Muscle layer of colon (tissue), 2 donors: ENCODE data around the gene IER2.
"Not testable (repeated sequence)": the region's sequence is repeated elsewhere in the genome, so short reads cannot be mapped to it uniquely, and the experiment has no call there.

Source experiments
- H3K27ac ChIP-seq: one replicate; pipeline ENCODE4 v1.7.0; 2013; ENCODE audit warnings: low read depth, mild to moderate bottlenecking, low read length, moderate library complexity
- H3K27me3 ChIP-seq, 2 donors: one replicate each; pipeline ENCODE4 v1.7.0; 2013; ENCODE audit warnings: low read length in 2 of 2, mild to moderate bottlenecking in 2 of 2; ENCODE audit not compliant: insufficient read depth in 2 of 2, control insufficient read depth in 1 of 2
- H3K36me3 ChIP-seq: one replicate; pipeline ENCODE4 v1.7.0; 2013; ENCODE audit warnings: mild to moderate bottlenecking, low read length; ENCODE audit not compliant: insufficient read depth
- H3K4me1 ChIP-seq: one replicate; pipeline ENCODE4 v1.7.0; 2013; ENCODE audit warnings: mild to moderate bottlenecking, low read length; ENCODE audit not compliant: insufficient read depth
- H3K4me3 ChIP-seq, 2 donors: one replicate each; pipeline ENCODE4 v1.7.0; 2013; ENCODE audit warnings: low read length in 2 of 2, low read depth in 1 of 2, mild to moderate bottlenecking in 1 of 2, moderate library complexity in 1 of 2
- H3K9ac ChIP-seq: one replicate; pipeline ENCODE4 v1.7.0; 2013; ENCODE audit warnings: low read length
- H3K9me3 ChIP-seq: one replicate; pipeline ENCODE4 v1.7.0; 2013; ENCODE audit warnings: mild to moderate bottlenecking, low read length
- donor health status: abdominal sarcoma.
- donor health status: Adenocarcinoma of cecum.

IER2 gene

DNA sequence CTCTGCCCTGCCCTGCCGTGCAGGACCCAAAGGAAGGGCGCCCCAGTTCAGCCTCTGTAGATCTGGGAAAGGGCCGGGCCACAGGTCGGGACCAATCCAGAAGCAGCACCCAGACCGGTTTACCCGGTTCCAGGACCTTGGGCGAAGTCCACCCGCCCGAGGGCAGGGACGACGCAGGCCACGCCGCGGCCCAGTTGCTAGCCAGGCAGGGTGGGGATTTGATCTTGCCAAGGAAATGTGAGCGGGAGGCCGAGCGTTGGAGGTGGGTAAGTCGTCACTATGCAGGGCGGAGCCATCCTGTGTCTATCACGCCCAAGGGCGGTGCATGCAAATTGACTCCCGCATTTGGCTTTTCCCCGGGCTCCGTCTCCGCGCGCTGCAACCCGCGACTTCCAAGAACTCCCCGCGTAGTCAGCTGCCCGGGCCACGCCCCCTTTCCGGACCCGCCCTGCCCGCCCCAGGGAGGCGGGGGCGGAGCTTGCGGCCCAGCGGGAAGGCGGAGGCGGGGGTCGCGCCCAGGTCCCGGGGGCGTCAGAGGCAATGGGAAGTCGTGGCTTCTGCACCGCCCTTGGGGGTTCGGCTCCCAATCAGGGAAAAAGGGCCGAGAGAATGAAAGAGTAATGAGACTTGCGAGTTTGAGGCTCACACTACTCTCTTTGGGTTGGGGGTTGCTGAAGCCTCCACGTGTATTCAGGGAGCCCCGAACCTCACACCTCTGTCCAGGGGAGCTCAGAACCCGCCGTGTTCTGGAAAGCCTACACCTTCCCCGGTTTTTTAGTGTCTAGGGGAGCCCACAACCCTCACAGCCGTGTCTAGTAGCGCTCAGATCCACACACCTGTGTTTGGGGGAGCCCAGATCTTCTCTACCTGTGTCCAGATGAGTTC, 12.8 kb downstream of the IER2 start:
- H3K4me1 ChIP-seq: peaks cover 25% of the 10 kb centered on the region
- H3K9me3 ChIP-seq: no peaks in the 10 kb centered on the region
- H3K9ac ChIP-seq: peak overlapping the region; percentile 46
- no peaks in the 10 kb centered on the region for H3K27me3 ChIP-seq
- peak overlapping the region; percentile 91 for H3K27ac ChIP-seq
- H3K36me3 ChIP-seq: no peaks in the 10 kb centered on the region
- H3K4me3 ChIP-seq: peak overlapping the region; percentile 38 to 60

DNA sequence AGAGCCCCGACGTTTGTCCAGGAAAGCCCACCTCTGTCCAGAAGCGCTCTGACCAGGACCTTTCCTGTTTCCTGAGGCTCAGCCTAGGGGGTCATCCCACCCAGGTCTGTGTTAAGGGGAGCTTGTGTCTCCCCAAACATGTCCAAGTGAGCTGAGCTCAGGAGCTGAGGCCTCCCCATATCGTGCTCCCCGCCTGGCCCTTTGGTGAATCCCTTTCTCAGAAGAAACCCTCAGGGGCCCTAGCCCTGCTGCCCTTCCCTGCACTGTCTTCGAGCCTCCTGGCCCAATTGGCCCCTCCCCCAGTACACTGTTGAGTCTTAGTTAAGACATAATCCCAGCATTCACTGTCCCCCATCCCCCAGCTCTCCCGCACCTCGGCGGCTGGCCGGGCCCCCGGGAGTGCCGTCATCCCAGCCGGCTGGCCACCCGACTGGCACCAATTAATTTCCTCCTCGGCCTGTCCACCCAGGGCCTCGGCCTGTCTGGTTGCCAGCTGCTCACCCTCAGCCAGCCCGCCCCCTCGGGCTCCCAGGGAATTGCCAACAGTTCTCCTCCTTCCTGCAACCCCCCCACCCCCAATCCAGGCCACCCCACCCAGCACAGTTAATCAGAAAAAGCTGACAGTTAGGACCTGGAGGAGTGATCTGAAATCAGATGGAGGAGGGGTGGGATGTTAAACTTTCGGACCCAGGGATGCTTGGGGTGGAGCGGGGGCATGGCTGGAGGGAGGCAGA, 13.6 kb downstream of the IER2 start:
- Histone ChIP-seq H3K4me1 (peaks cover 25% of the 10 kb centered on the region), H3K27me3 (no peaks in the 10 kb centered on the region), H3K27ac (peak overlapping the region; percentile 91), H3K9ac (peak overlapping the region; percentile 46), H3K4me3 (peak overlapping the region in 1 of 2 donors; percentile 60), H3K36me3 (no peaks in the 10 kb centered on the region), H3K9me3 (no peaks in the 10 kb centered on the region)

- H3K36me3 ChIP-seq: no peaks in the 10 kb centered on the region
- H3K27ac ChIP-seq: peak overlapping the region; percentile 91
- H3K4me1 ChIP-seq: peaks cover 25% of the 10 kb centered on the region
- no peaks in the 10 kb centered on the region for H3K27me3 ChIP-seq
- H3K9ac ChIP-seq: no peak overlapping the region
- no peaks in the 10 kb centered on the region for H3K9me3 ChIP-seq
- no peak overlapping the region for H3K4me3 ChIP-seq
Observed at GRCh38 chr19:13164343-13165161, 14.3 kb downstream of the IER2 start.

DNA sequence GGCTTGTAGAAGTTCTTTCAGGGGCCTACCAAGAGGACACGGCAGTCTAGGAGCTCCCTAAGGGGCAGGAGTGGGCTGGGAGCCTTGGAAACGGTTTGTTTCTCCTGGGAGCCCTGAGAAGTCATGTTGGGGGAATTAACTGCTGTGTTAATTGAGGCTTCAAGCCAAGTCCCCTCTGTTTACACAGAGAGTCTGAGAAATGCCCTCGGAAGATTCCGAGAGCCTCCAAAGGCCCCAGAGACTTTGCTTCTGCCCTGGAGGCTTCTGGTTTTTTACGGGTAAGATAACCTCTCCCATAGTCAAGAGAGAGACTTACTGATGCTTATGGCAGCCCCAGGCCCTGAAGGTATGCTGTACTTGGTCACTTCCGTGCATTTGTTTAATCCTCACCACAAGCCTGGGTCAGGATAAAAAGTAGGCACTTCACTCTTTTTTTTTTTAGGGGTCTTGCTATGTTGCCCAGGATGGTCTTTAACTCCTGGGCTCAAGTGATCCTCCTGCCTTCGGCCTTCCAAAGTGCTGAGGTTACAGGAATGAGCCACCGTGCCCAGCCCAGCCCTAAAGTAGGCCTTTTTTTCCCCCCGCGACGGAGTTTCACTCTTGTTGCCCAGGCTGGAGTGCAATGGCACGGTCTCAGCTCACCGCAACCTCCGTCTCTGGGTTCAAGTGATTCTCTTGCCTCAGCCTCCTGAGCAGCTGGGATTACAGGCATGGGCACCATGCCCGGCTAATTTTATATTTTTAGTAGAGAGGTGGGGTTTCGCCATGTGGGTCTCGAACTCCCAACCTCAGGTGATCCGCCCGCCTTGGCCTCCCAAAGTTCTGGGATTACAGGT, 15.2 kb downstream of the IER2 start:
- Histone ChIP-seq H3K27ac (peak overlapping the region; percentile 91), H3K4me3 (no peak overlapping the region), H3K4me1 (peaks cover 25% of the 10 kb centered on the region), H3K9me3 (no peaks in the 10 kb centered on the region), H3K9ac (no peak overlapping the region), H3K36me3 (no peaks in the 10 kb centered on the region), H3K27me3 (no peaks in the 10 kb centered on the region)

GRCh38 chr19:13166151-13166550, 15.9 kb downstream of the IER2 start:
- not testable (repeated sequence) for H3K9me3 ChIP-seq, H3K9ac ChIP-seq, H3K27me3 ChIP-seq, H3K36me3 ChIP-seq, H3K4me3 ChIP-seq
- Histone ChIP-seq H3K4me1 (peaks cover 25% of the 10 kb centered on the region), H3K27ac (peak overlapping the region; percentile 23)

DNA sequence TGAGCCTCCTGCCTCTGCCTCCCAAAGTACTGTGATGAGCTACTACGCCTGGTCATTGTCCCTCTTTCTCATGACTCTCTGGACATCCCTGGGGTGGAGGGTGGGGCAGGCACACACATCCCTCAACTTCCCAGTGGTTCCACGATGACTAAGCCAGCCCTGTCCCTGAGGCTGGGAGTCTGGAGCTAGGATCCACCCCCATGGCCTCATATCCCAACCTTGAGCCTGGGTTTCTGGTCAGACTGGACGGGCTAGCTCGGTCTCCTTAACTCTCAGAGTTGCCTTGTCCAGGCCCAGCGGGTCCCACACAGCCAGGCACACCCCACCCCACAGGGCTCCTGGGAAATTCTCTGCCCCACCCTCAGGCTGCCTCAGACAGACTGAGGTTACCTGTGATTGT, 19.6 kb downstream of the IER2 start:
- no peaks in the 10 kb centered on the region for H3K27me3 ChIP-seq
- no peak overlapping the region for H3K27ac ChIP-seq
- H3K4me1 ChIP-seq: peaks cover 16% of the 10 kb centered on the region
- no peaks in the 10 kb centered on the region for H3K9me3 ChIP-seq
- H3K36me3 ChIP-seq: no peaks in the 10 kb centered on the region
- no peak overlapping the region for H3K9ac ChIP-seq
- no peak overlapping the region for H3K4me3 ChIP-seq

- Histone ChIP-seq H3K27ac (no peak overlapping the region), H3K9ac (no peak overlapping the region), H3K4me3 (no peak overlapping the region), H3K9me3 (no peaks in the 10 kb centered on the region), H3K27me3 (no peaks in the 10 kb centered on the region), H3K36me3 (no peaks in the 10 kb centered on the region), H3K4me1 (peaks cover 15% of the 10 kb centered on the region)
Observed at GRCh38 chr19:13171146-13171545, 20.9 kb downstream of the IER2 start.

DNA sequence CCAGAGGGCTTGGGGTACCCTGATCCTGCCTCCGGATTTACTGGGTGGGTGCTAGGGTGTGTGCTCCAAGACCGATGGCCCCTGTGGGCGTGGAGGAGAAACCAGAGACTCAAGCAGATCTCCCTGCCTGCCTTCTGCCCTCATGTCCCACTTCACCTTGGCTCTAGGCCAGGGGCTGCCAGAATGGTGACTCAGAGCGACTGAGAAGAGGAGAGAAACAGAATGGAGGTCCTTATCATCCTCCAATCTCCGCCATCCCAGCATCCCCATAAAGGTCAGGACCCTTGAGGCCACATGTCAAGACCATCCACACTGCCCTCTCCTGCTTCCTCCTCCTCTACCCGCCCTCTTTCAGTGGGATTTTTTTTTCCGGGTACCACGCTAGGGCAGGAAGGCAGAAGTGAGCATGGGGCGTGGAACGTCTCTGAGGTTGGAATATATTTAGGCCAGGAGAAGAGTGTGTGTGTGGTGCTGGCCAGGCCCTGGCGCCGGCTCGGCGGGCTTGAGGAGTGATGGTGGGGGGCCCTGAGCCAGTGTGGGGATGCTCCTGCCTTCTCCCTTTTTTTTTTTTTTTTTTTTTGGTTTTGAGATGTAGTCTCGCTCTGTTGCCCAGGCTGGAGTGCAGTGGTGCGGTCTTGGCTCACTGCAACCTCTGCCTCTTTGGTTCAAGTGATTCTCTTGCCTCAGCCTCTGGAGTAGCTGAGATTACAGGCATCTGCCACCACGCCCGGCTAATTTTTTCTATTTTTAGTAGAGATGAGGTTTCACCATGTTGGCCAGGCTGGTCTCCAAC, 22.3 kb downstream of the IER2 start:
- no peak overlapping the region for H3K27ac ChIP-seq
- no peaks in the 10 kb centered on the region for H3K27me3 ChIP-seq
- H3K4me3 ChIP-seq: no peak overlapping the region
- H3K9me3 ChIP-seq: no peaks in the 10 kb centered on the region
- H3K36me3 ChIP-seq: no peaks in the 10 kb centered on the region
- H3K4me1 ChIP-seq: peaks cover 8% of the 10 kb centered on the region
- no peak overlapping the region for H3K9ac ChIP-seq

GRCh38 chr19:13173139-13173737, 23.0 kb downstream of the IER2 start:
- H3K27ac ChIP-seq: no peak overlapping the region
- no peaks in the 10 kb centered on the region for H3K27me3 ChIP-seq
- peaks cover 8% of the 10 kb centered on the region for H3K4me1 ChIP-seq
- H3K36me3 ChIP-seq: no peaks in the 10 kb centered on the region
- H3K9me3 ChIP-seq: no peaks in the 10 kb centered on the region
- H3K9ac ChIP-seq: no peak overlapping the region
- H3K4me3 ChIP-seq: no peak overlapping the region

DNA sequence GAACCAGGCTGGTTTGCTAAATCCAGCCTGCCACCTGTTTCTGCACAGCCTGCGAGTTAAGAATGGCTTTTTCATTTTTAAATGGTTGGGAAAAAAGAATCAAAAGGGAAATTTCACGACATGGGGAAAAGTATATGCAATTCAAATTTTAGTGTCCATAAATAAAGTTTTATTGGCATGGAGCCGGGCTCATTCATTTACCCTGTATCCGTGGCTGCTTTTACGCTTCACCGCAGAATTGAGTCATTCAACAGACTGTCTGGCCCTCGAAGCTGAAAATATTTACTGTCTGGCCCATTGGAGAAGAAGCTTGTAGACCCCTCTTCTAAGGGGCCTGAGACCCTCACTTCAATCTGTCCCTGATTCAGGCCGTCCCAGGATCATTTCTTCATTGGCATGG, 26.1 kb downstream of the IER2 start:
- Histone ChIP-seq H3K4me1 (peaks cover 13% of the 10 kb centered on the region), H3K9me3 (no peaks in the 10 kb centered on the region), H3K27me3 (no peaks in the 10 kb centered on the region), H3K4me3 (no peak overlapping the region), H3K36me3 (no peaks in the 10 kb centered on the region), H3K9ac (no peak overlapping the region), H3K27ac (no peak overlapping the region)
